T-cell (primary cell): ENCODE measurements around the gene NPDC1. TPM values are rescaled to one million over a fixed set of nuclear protein-coding genes. Genes with fewer than 3 reads are reported as not detected.

Experiments
- ATAC-seq, 4 experiments: fragments of 200-7000 bp in 3 of 4; fragments of 150-1000 bp in 1 of 4; cut with Tn5 transposase; replicated peaks in 1 of 4; 1 replicate in 3 of 4; 2 replicates in 1 of 4; pipeline ENCODE4 v1.10.0; 2021; ENCODE audit warnings: moderate library complexity in 3 of 4, mild to moderate bottlenecking in 2 of 4, moderate number of reproducible peaks in 1 of 4
- CTCF ChIA-PET, 2 donors: fragments of 300-600 bp; sonication (Branson Sonifier 250); formaldehyde crosslinking; loops; one replicate each; lab custom pipeline; 2022; ENCODE audit warnings: antibody characterized with exemption in 2 of 2; lab: Charles Lee
- POLR2A ChIA-PET, 2 donors: fragments of 300-600 bp; sonication (Branson Sonifier 250); formaldehyde crosslinking; loops; one replicate each; lab custom pipeline; 2022; ENCODE audit warnings: antibody characterized with exemption in 2 of 2; lab: Charles Lee
- DNase-seq, 35 experiments: peaks; one replicate each; pipeline versions ENCODE4 v3.0.0 to v3.0.0-alpha.2; 2013 to 2023
- H3K27ac ChIP-seq: one replicate; pipeline ENCODE4 v1.5.1; 2013; ENCODE audit warnings: low read length
- H3K27me3 ChIP-seq, 2 experiments: replicated peaks in 1 of 2; 1 replicate in 1 of 2; 2 replicates in 1 of 2; pipeline versions ENCODE4 v1.6.1 to v1.7.0; 2013; ENCODE audit warnings: low read length in 1 of 2, mixed read lengths in 1 of 2; ENCODE audit not compliant: control insufficient read depth in 2 of 2, insufficient read depth in 2 of 2; ENCODE audit errors: extremely low read depth in 1 of 2
- H3K36me3 ChIP-seq, 2 donors: 1 replicate in 1 of 2; 2 replicates in 1 of 2; pipeline versions ENCODE4 v1.6.1 to v1.7.0; 2013; ENCODE audit warnings: low read length in 1 of 2; ENCODE audit not compliant: control insufficient read depth in 2 of 2, insufficient read depth in 1 of 2; ENCODE audit errors: extremely low read depth in 1 of 2
- H3K4me1 ChIP-seq, 2 experiments: 1 replicate in 1 of 2; 2 replicates in 1 of 2; pipeline versions ENCODE4 v1.6.1 to v1.7.0; 2013; ENCODE audit warnings: low read length in 2 of 2, mixed read lengths in 1 of 2; ENCODE audit not compliant: insufficient read depth in 2 of 2, control insufficient read depth in 1 of 2; ENCODE audit errors: extremely low read depth in 1 of 2
- H3K4me3 ChIP-seq, 2 donors: 1 replicate in 1 of 2; 2 replicates in 1 of 2; pipeline versions ENCODE4 v1.5.1 to v1.7.0; 2013; ENCODE audit warnings: mild to moderate bottlenecking in 2 of 2, low read length in 1 of 2, moderate library complexity in 1 of 2; ENCODE audit not compliant: control insufficient read depth in 1 of 2; ENCODE audit errors: extremely low read depth in 1 of 2
- H3K9me3 ChIP-seq: 2 replicates; pipeline ENCODE4 v1.7.0; 2013
- H3K27ac Mint-ChIP-seq, 2 donors: one replicate each; pipeline ENCODE4 v1.8.0; 2020 to 2021; ENCODE audit warnings: mild to moderate bottlenecking in 2 of 2, mixed read lengths in 2 of 2
- H3K27me3 Mint-ChIP-seq, 2 donors: one replicate each; pipeline ENCODE4 v1.8.0; 2021 to 2022; ENCODE audit warnings: mixed read lengths in 2 of 2
- H3K36me3 Mint-ChIP-seq: one replicate; pipeline ENCODE4 v1.8.0; 2021; ENCODE audit warnings: mixed read lengths
- H3K4me1 Mint-ChIP-seq, 3 donors: one replicate each; pipeline ENCODE4 v1.8.0; 2020 to 2022; ENCODE audit warnings: mixed read lengths in 3 of 3, mild to moderate bottlenecking in 1 of 3
- H3K4me3 Mint-ChIP-seq, 3 donors: one replicate each; pipeline ENCODE4 v1.8.0; 2020 to 2022; ENCODE audit warnings: mild to moderate bottlenecking in 3 of 3, mixed read lengths in 3 of 3, moderate library complexity in 3 of 3
- H3K9me3 Mint-ChIP-seq, 3 donors: one replicate each; pipeline ENCODE4 v1.8.0; 2020 to 2022; ENCODE audit warnings: mixed read lengths in 3 of 3
- WGBS: methylation state at CpG from one replicate; pipeline ENCODE4 v1.1.5; 2013; ENCODE audit warnings: missing lambda C conversion rate; ENCODE audit not compliant: insufficient coverage; 5-methylcytosine and 5-hydroxymethylcytosine counted together
- total RNA-seq, 35 experiments: library from RNA in 6 of 35; stranded (reverse) in 6 of 35; fragments of 120-200 nt in 1 of 35; gene quantifications; one replicate each; pipeline versions ENCODE4 v1.2.1 to v1.2.4 and lab custom pipeline; 2013 to 2026

The NPDC1 gene
- total RNA-seq, 5 donors from 2014 or later (not counting 1 experiment from before 2014, with no cell fraction given) = 32.4 to 76.7 (median 57.0) TPM

DNA sequence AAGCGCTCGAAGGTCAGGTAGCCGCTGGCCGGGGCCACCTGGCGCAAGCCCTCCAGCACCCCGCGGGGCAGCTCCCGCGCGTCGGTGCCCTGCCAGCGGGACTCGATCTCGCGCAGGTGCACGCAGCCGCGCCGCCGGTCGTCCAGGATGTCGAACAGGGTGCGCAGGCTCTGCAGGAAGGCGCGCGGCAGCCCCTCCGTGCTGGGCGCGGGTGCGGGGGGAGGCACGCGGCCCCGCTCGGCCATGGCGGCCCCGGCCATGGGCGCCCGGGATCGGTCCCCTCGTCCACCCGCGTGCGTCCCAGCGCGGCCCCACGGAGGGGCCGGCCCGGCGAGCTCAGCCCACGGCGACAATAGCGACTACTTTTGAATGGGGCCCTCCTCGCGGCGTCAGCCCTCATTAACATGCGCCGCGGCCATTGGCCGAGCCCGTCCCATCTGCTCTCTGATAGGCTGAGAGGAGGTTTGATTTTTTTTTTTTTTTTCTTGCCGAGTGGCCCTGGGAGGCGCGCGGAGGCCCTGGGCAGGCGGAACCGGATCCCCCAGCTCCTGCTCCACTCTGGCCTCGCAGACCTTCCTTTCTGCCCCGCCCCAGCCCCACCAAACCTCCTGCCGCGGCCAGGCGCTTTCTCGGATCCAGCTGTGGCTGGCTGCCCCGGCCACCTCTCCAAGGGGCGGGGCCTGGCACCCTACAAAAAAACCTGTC, 24.4 kb upstream of the NPDC1 start, which contains the start of gene SAPCD2:
SAPCD2 (minus strand) TSS at position 357 of the 705 bp plus-strand sequence; CDS start at position 260, 97 bp downstream.
- peaks cover 12 to 15% (median 14%) of the 10 kb centered on the region in 3 donors for H3K4me1 Mint-ChIP-seq
- DNase-seq (peak; percentile 62 to 90 (median 80)), ATAC-seq (peak; percentile 88 to 90 (median 89))
- no peaks in the 10 kb centered on the region for H3K36me3 Mint-ChIP-seq
- Histone ChIP-seq H3K27ac (no peak within 1 kb of the TSS), H3K36me3 (no peaks in the 10 kb centered on the region), H3K4me1 (peaks cover 5 to 28% of the 10 kb centered on the region in 2 experiments), H3K9me3 (no peaks in the 10 kb centered on the region), H3K4me3 (peak within 1 kb of the TSS; percentile 39 to 48), H3K27me3 (peaks cover 0 to 19% of the 10 kb centered on the region in 2 experiments)
- H3K9me3 Mint-ChIP-seq = no peaks in the 10 kb centered on the region
- ChIA-PET POLR2A (interaction anchor here (0.5 to 1.2 kb wide), 6 partner anchors 16 to 552 kb away, joined by 3 to 6 read pairs (median 3); partner anchors contain the start of genes MAN1B1 (in 1 of the 2) and TUBB4B (in 1 of the 2)), CTCF (interaction anchor here in 1 of 2 donors (0.7 to 2.2 kb wide), 5 partner anchors 16 to 270 kb away, joined by 3 to 11 read pairs (median 7); partner anchors contain the start of genes MAN1B1 and NPDC1)
- peak within 1 kb of the TSS; percentile 68 to 73 (median 68) for H3K4me3 Mint-ChIP-seq
- H3K27me3 Mint-ChIP-seq = peaks cover 3% of the 10 kb centered on the region in 2 donors
- peak within 1 kb of the TSS in 1 of 2 donors; percentile 44 for H3K27ac Mint-ChIP-seq
- under 1% methylated on average over 56 of the region's 74 CpGs for WGBS

DNA sequence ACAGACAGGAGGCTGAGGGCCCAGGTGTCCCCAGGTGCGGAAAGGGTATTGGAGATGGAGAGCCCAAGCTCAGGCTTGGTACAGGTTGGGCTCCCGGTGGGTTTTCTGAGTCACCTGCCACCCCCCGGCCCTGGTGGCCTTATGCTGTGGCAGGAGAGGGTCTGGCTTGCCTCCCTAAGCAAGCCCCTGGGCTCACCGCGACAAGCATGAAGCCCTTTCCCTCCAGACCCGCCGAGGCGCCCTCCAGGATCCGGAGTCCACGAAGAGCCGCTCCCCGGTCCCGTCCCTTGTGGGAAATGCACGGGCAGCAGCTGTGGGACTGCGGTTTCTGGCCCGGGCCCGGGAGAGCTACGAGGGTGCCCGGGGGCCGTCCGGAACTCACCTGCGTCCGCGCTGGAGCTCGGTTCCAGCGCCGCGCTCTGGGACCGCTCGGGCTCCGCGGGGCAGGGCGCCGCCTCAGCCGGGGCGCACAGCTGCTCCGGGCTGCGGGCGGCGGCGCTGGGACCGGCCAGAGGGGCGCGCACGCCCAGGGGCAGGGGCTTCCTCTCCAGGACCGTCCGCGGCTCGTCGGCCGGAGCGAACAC, 23.6 kb upstream of the NPDC1 start:
- no peaks in the 10 kb centered on the region for H3K9me3 Mint-ChIP-seq
- ATAC-seq = peak in 3 of 4 experiments; percentile 1 to 10 (median 7)
- Histone ChIP-seq H3K4me3 (no peak overlapping the region), H3K9me3 (no peaks in the 10 kb centered on the region), H3K27ac (no peak overlapping the region), H3K4me1 (peaks cover 5 to 28% of the 10 kb centered on the region in 2 experiments), H3K27me3 (peaks cover 0 to 19% of the 10 kb centered on the region in 2 experiments), H3K36me3 (no peaks in the 10 kb centered on the region)
- H3K27me3 Mint-ChIP-seq = peaks cover 3% of the 10 kb centered on the region in 2 donors
- ChIA-PET POLR2A (interaction anchor here (0.7 to 1.2 kb wide), 3 partner anchors 17 to 472 kb away, joined by 3 to 6 read pairs (median 3); partner anchors contain the start of genes MAN1B1 (in 1 of the 2) and TUBB4B (in 1 of the 2)), CTCF (interaction anchor here in 1 of 2 donors (1.3 to 2.2 kb wide), 3 partner anchors 17 to 26 kb away, joined by 7 to 11 read pairs (median 7); partner anchors contain the start of genes MAN1B1 and NPDC1)
- H3K27ac Mint-ChIP-seq = no peak overlapping the region
- H3K4me1 Mint-ChIP-seq = peaks cover 12 to 15% (median 14%) of the 10 kb centered on the region in 3 donors
- DNase-seq = no peak
- 9% methylated on average over 52 of the region's 52 CpGs for WGBS
- H3K36me3 Mint-ChIP-seq = no peaks in the 10 kb centered on the region
- H3K4me3 Mint-ChIP-seq = peak overlapping the region in 1 of 3 donors; percentile 32

DNA sequence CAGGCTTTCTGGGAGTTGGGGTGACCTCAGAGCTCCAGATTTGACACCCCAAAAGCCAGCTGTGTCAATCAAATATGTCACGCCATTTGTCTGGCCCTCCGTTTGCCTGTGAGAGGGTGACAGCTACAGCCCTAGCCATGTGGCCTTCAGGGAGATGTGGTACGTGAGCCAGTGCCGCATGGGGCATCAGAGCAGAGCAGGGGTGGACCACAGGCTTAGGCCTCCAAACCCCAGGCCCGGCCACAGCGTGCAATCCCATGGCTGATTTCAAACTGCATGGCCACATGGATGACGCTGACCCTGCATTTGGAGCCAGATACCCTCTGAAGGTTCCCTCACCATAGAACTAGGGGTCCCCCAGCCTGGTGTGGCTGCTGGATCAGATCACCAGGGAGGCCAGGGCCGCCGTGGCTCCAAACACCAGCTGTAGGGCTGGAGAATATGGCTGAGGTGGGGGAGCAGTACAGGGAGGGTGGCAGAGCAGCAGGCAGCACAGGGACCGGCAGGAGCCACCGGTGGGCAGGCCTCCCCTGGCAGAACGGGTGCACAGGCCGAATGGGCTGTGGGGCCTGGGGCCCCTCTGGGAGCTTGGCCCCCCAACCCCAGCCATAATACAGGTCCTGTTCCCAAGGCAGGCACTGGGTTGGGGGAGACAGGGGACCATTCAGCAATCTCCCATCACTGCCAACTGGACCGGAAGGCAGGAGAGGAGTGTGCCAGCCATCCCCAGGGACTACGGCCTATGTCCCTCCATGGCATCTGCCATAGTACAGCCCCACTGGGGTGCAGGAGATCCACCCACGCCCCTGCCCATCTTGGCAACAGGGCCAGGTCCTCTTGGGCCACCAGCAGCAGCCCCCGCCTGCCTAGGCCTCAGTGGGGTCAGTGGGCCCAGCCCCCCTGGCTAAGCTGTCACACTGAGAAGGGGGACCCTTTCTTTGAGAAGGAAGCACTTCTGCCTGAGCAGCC, 22.8 kb upstream of the NPDC1 start:
- DNase-seq (no peak), ATAC-seq (no peak)
- Mint-ChIP-seq H3K27me3 (peaks cover 3% of the 10 kb centered on the region in 2 donors), H3K9me3 (no peaks in the 10 kb centered on the region), H3K36me3 (no peaks in the 10 kb centered on the region), H3K27ac (no peak overlapping the region), H3K4me3 (peak overlapping the region in 1 of 3 donors; percentile 32), H3K4me1 (peaks cover 14 to 17% (median 15%) of the 10 kb centered on the region in 3 donors)
- POLR2A ChIA-PET = no interaction called here
- Histone ChIP-seq H3K9me3 (no peaks in the 10 kb centered on the region), H3K4me1 (peaks cover 5 to 33% of the 10 kb centered on the region in 2 experiments), H3K36me3 (no peaks in the 10 kb centered on the region), H3K27me3 (peaks cover 0 to 21% of the 10 kb centered on the region in 2 experiments), H3K4me3 (no peak overlapping the region), H3K27ac (no peak overlapping the region)
- 100% methylated on average over 12 of the region's 17 CpGs for WGBS
- CTCF ChIA-PET = interaction anchor here (0.6 to 2.2 kb wide), 7 partner anchors 18 to 249 kb away, joined by 3 to 11 read pairs (median 7); partner anchors contain the start of genes MAN1B1 (in 1 of the 2) and NPDC1 (in 1 of the 2)

DNA sequence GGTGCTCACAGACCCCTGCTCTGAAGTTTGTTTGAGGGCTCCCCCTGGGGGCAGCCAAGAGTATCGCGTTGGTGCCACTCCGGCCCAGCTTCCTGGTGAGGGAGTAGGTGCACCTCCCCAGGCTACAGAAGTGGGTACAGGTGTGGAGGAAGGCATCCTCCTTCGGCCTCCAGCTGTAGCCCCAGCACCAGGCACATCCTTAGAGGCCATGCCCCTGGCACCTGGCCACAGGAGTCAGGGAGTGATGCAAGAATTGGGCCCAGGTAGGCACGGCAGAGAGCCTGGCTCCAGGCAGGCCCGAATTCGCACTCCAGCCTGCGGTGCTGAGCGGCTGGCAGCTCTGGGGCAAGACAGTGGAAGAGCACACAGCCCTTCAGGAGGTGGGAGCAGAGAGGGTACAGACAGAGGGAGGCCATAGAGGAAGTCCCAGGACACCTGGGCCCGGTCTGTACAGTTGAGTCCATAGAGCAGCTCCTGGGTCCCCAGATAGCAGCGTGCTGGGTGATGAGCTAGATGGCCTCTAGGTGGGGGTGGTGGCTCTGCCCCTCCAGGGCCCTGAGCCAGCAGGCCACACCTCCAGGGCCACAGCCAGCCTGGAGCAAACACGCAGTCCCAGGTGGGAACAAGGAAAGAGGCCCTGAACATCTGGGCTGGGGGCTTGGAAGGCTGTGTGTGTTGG, 22.0 kb upstream of the NPDC1 start:
- Histone ChIP-seq H3K27ac (no peak overlapping the region), H3K27me3 (peaks cover 0 to 25% of the 10 kb centered on the region in 2 experiments), H3K4me1 (peaks cover 5 to 35% of the 10 kb centered on the region in 2 experiments), H3K36me3 (no peaks in the 10 kb centered on the region), H3K4me3 (no peak overlapping the region), H3K9me3 (no peaks in the 10 kb centered on the region)
- Mint-ChIP-seq H3K9me3 (no peaks in the 10 kb centered on the region), H3K27ac (peak overlapping the region; percentile 39 to 50), H3K27me3 (peaks cover 3% of the 10 kb centered on the region in 2 donors), H3K4me1 (peaks cover 14 to 17% (median 15%) of the 10 kb centered on the region in 3 donors), H3K36me3 (no peaks in the 10 kb centered on the region), H3K4me3 (peak overlapping the region; percentile 43 to 61 (median 61))
- 84% methylated on average over 7 of the region's 12 CpGs for WGBS
- DNase-seq (peak; percentile 70 to 93 (median 82)), ATAC-seq (peak; percentile 51 to 65 (median 54))
- ChIA-PET POLR2A (interaction anchor here in 1 of 2 donors (0.6 kb wide), 1 partner anchor 187 kb away, joined by 4 read pairs; no protein-coding TSS in a partner anchor), CTCF (interaction anchor here (0.6 to 1.4 kb wide), 7 partner anchors 21 to 341 kb away, joined by 3 to 10 read pairs (median 4); no protein-coding TSS in a partner anchor)

DNA sequence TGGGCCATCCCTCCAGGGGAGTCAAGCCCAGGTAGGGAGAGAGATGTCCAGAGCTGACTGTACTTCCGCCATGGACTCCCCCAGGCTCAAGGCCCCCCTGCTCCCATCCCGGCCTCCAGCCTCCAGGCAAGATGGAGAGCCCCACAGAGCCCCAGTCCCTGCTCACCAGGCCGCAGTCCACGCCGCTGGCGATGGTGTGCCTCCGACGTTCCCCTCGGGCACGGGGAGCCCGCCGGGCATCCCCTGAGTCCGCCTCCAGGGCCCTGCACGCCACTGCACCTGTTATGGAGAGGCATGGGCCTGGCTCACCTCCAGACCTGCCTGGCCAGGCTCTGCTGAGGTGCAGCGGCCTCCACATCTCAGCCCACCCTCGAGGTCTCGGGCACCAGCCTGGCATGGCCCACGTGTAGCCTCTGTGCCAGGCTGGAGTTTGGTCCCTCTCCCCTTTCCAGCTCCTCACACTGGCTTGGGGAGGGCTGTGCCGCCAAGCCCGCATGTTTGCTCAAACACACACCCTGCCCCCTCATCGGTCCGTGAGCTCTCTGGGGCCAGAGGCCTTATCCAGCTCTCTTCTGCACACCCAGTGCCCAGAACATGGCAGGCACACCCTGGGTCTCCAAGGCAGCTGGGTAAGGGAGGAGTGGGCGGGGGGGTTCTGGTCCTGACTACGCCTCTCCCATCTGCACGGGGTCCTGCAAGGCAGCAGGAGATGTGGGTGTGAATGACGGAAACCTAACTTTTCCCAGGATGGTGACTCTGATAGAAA, 20.3 kb upstream of the NPDC1 start:
- no peaks in the 10 kb centered on the region for H3K36me3 Mint-ChIP-seq
- Histone ChIP-seq H3K4me3 (no peak overlapping the region), H3K36me3 (no peaks in the 10 kb centered on the region), H3K27me3 (peaks cover 0 to 25% of the 10 kb centered on the region in 2 experiments), H3K4me1 (peaks cover 5 to 35% of the 10 kb centered on the region in 2 experiments), H3K9me3 (no peaks in the 10 kb centered on the region), H3K27ac (no peak overlapping the region)
- peaks cover 3% of the 10 kb centered on the region in 2 donors for H3K27me3 Mint-ChIP-seq
- ChIA-PET CTCF (interaction anchor here (0.6 to 1.3 kb wide), 2 partner anchors 20 kb away, joined by 3 to 4 read pairs; no protein-coding TSS in a partner anchor), POLR2A (no interaction called here)
- WGBS = 92% methylated on average over 22 of the region's 26 CpGs
- ATAC-seq (no peak), DNase-seq (no peak)
- H3K27ac Mint-ChIP-seq = no peak overlapping the region
- no peaks in the 10 kb centered on the region for H3K9me3 Mint-ChIP-seq
- H3K4me3 Mint-ChIP-seq = no peak overlapping the region
- peaks cover 12 to 16% (median 13%) of the 10 kb centered on the region in 3 donors for H3K4me1 Mint-ChIP-seq
